Thyroid gland (tissue), 4 donors: ENCODE measurements around the gene INPP5J.

Experiments used
- POLR2A ChIP-seq, 2 donors: fragments of 450-650 bp; IDR thresholded peaks; one replicate each; pipeline ENCODE4 v1.6.1; 2017; ENCODE audit warnings: antibody characterized with exemption in 2 of 2, mild to moderate bottlenecking in 2 of 2, moderate library complexity in 1 of 2
- TF ChIP-seq, protein P1 (sequence below), 6 experiments: fragments of 200-600 bp in 3 of 6; fragments of 450-650 bp in 3 of 6; sonication (generic) in 3 of 6; IDR thresholded peaks; one replicate each; pipeline ENCODE4 v1.5.1; 2016 to 2019; ENCODE audit warnings: antibody characterized with exemption in 6 of 6, mild to moderate bottlenecking in 2 of 6, inconsistent platforms in 1 of 6, moderate library complexity in 1 of 6

DNA sequence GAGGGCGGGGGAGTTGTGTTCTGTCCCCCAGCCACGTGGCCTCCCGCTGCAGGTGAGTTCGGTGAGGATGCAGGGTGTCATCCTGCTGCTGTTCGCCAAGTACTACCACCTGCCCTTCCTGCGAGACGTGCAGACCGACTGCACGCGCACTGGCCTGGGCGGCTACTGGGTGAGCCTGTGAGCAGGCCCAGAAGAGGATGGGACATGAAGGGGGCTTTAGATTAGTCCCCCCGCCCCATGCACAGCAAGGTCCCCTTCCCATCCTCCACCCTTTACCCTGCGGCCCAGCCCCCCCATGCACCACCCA is 4.1 kb downstream of the INPP5J start:
- no peak for TF ChIP-seq POLR2A (IDR thresholded peaks at IDR 0.05)
- TF ChIP-seq, protein P1, sequence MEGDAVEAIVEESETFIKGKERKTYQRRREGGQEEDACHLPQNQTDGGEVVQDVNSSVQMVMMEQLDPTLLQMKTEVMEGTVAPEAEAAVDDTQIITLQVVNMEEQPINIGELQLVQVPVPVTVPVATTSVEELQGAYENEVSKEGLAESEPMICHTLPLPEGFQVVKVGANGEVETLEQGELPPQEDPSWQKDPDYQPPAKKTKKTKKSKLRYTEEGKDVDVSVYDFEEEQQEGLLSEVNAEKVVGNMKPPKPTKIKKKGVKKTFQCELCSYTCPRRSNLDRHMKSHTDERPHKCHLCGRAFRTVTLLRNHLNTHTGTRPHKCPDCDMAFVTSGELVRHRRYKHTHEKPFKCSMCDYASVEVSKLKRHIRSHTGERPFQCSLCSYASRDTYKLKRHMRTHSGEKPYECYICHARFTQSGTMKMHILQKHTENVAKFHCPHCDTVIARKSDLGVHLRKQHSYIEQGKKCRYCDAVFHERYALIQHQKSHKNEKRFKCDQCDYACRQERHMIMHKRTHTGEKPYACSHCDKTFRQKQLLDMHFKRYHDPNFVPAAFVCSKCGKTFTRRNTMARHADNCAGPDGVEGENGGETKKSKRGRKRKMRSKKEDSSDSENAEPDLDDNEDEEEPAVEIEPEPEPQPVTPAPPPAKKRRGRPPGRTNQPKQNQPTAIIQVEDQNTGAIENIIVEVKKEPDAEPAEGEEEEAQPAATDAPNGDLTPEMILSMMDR (IDR thresholded peaks at IDR 0.05): no peak
